ENCODE measurements around the gene LHFPL2.
"Not testable (repeated sequence)": the region's sequence is repeated elsewhere in the genome, so short reads cannot be mapped to it uniquely, and the experiment has no call there.

Gene LHFPL2

DNA sequence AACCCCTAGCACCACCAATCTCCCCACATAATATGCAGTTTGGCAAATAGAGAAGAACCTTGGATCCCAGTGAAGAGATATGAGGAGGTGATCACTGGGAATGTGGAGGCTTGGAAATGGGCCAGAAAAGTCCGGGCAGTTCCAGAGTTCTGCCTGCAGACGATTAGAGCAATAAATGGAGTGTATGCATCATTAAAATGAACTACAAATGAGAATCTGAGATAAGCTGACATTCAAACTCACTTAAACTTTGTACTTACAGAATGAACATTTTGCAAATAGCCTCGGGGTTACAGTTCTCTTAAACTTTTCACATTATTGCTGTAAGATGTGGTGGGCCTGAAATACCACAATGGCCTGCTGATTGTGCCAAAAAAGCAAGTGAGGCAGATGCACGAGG is 23.0 kb upstream of the LHFPL2 start:
- H3K4me3 ChIP-seq (replicated peaks; ENCODE audit: low read depth, low read length): no peak overlapping the region
- TF ChIP-seq, protein P1, sequence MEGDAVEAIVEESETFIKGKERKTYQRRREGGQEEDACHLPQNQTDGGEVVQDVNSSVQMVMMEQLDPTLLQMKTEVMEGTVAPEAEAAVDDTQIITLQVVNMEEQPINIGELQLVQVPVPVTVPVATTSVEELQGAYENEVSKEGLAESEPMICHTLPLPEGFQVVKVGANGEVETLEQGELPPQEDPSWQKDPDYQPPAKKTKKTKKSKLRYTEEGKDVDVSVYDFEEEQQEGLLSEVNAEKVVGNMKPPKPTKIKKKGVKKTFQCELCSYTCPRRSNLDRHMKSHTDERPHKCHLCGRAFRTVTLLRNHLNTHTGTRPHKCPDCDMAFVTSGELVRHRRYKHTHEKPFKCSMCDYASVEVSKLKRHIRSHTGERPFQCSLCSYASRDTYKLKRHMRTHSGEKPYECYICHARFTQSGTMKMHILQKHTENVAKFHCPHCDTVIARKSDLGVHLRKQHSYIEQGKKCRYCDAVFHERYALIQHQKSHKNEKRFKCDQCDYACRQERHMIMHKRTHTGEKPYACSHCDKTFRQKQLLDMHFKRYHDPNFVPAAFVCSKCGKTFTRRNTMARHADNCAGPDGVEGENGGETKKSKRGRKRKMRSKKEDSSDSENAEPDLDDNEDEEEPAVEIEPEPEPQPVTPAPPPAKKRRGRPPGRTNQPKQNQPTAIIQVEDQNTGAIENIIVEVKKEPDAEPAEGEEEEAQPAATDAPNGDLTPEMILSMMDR (IDR thresholded peaks at IDR 0.05; ENCODE audit: low read length, missing control alignments): no peak
- DNase-seq (ENCODE audit: low read depth): no peak

DNA sequence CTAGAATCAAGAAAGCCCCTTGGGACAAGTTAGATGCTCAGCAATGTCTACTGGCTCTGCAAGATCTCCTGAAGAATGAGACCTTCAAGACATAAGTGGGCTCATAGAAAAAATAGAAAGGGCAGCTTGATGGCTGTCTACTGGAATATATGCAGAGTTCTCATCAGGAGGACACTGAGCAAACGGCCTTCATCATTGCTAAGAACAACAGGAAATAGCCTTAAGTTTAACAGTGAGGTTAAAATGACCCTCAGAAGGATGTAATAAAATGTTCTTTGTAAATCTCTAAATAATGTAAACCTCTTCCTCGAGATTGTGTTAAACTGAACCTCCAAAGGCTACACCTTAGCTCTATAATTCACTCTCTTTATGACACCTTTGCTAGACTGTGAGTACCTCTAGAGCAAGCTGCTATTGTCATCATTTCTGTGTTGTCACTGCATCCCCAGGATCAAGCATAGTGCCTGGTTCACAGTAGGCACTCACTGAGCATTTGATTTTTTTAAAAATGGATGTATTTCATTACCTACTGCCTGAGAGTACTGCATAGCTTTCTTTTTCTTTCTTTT is 22.2 kb upstream of the LHFPL2 start:
- DNase-seq (ENCODE audit: low read depth): no peak
- H3K4me3 ChIP-seq (replicated peaks; ENCODE audit: low read depth, low read length): no peak overlapping the region
- TF ChIP-seq, protein P1 (IDR thresholded peaks at IDR 0.05; ENCODE audit: low read length, missing control alignments): no peak

DNA sequence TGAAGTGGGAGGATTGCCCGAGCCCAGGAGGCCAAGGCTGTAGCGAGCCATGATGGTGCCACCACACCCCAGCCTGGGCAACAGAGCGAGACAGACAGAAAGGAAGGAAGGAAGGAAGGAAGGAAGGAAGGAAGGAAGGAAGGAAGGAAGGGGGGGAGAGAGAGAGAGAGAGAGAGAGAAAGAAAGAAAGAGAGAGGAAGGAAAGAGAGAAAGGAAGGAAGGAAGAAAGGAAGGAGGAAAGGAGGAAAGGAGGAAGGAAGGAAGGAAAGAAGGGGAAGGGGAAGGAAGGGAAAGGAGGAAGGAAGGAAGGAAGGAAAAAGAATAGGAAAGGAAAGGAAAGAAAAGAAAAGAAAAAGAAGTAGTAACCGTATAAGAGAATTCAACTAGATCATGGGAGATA is 20.8 kb upstream of the LHFPL2 start:
- no peak for DNase-seq (ENCODE audit: low read depth)
- TF ChIP-seq, protein P1 (IDR thresholded peaks at IDR 0.05; ENCODE audit: low read length, missing control alignments): no peak
- no peak overlapping the region for H3K4me3 ChIP-seq (replicated peaks; ENCODE audit: low read depth, low read length)

DNA sequence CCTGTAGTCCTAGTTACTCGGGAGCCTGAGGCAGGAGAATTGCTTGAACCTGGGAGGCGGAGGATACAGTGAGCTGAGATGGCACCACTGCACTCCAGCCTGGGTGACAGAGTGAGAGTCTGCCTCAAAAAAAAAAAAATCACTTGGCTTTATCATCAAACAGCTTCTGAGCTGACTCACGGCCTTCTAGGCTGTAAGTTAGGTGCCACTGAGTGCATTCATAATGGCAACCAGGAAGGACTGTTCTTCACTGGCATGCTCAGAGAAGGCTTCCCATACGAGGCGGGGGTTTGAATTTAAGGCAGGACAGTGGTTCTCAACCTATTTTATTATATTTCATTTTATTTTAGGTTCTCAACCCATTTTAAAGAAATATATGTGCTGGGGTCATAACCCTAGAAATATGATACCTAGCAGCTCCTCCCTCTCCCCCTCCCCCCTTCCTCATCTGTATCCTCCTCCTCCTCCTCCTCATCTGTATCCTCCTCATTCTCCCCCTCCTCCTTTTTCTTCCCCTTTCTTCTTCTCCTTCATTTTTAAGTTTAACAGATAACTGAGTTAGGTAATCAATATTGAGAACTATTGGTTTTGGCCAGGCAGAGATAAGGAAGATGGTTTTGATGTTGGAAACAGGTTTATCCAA is 19.0 kb upstream of the LHFPL2 start:
- no peak for DNase-seq (ENCODE audit: low read depth)
- no peak overlapping the region for H3K4me3 ChIP-seq (replicated peaks; ENCODE audit: low read depth, low read length)
- TF ChIP-seq, protein P1 (IDR thresholded peaks at IDR 0.05; ENCODE audit: low read length, missing control alignments): no peak

DNA sequence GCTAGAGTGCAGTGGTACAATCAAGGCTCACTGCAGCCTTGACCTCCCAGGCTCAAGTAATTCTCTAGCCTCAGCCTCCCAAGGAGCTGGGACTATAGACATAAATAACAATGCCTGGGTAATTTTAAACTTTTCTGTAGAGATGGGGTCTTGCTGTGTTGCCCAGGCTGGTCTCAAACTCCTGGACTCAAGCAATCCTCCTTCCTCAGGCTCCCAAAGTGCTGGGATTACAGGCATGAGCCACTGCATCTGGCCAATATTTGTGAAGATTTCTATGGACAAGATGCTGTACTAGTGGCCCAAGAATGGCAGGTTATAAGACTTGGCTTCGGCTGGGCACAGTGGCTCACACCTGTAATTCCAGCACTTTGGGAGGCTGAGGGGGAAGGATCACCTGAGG is 18.4 kb upstream of the LHFPL2 start:
- DNase-seq (ENCODE audit: low read depth); H3K4me3 ChIP-seq (replicated peaks; ENCODE audit: low read depth, low read length): not testable (repeated sequence)

DNA sequence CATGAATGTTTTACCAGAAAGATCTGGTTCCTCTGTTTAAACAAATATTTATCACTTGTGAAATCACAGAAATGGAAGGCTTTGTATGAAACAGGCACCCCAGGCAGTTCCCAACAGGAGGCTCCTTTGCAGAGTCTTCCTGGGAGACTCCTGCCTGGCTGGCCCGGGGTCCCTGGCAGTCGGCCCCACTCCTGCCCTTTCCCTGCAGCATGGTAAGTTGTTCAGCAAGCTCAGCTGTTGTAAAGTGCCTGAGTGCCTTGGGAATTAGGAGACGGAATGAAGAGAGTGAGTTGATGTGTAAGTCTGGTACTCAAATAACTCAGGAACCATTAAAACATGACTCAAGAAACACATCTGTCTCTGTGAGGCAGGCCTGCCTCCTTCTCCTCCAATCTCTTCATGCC is 17.5 kb upstream of the LHFPL2 start:
- H3K4me3 ChIP-seq (replicated peaks; ENCODE audit: low read depth, low read length): no peak overlapping the region

DNA sequence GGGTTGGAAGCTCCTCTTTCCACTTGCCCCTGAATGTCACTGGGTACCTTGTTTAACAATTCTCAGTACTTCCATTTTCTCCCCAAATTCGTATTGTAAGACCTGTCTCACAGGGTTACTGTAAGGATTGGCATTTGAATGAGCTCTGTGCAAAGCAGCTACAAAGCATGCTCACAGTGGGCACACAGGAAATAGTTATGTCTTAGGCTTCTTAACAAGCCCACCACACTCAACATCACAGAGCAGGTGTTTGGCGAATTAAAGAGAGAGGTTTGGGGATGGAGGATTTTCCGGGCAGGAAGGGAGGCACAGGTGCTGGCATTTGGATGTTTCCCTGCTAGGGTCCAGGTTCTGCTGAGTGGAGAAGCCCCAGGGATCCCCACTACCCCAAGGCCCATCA is 17.0 kb upstream of the LHFPL2 start:
- no peak overlapping the region for H3K4me3 ChIP-seq (replicated peaks; ENCODE audit: low read depth, low read length)
- TF ChIP-seq, protein P1 (IDR thresholded peaks at IDR 0.05; ENCODE audit: low read length, missing control alignments): no peak
- no peak for DNase-seq (ENCODE audit: low read depth)

More for the DNA sequence above, 17.5 kb upstream of the LHFPL2 start:
- DNase-seq (ENCODE audit: low read depth): no peak
- TF ChIP-seq, protein P1 (IDR thresholded peaks at IDR 0.05; ENCODE audit: low read length, missing control alignments): no peak

All from fibroblast of pulmonary artery (primary cell).